Hepatocyte (in vitro differentiated cells): ENCODE data around the gene SKAP1.

Experiments
- EZH2 ChIP-seq: fragments of 200-600 bp; sonication (generic); IDR thresholded peaks from 2 replicates; pipeline ENCODE4 v1.6.1; 2016; ENCODE audit warnings: antibody characterized with exemption, mild to moderate bottlenecking, borderline replicate concordance
- EZH2phosphoT487 ChIP-seq: fragments of 200-600 bp; sonication (generic); IDR thresholded peaks from one replicate; pipeline ENCODE4 v1.6.1; 2018; ENCODE audit warnings: antibody characterized with exemption, mild to moderate bottlenecking, low read depth, moderate library complexity; ENCODE audit not compliant: unreplicated experiment, severe bottlenecking
- TF ChIP-seq, protein P1 (sequence below): fragments of 200-600 bp; sonication (generic); IDR thresholded peaks from 2 replicates; pipeline ENCODE4 v1.5.1; 2016; ENCODE audit warnings: antibody characterized with exemption, mild to moderate bottlenecking; ENCODE audit not compliant: poor library complexity

- TF ChIP-seq, protein P1, sequence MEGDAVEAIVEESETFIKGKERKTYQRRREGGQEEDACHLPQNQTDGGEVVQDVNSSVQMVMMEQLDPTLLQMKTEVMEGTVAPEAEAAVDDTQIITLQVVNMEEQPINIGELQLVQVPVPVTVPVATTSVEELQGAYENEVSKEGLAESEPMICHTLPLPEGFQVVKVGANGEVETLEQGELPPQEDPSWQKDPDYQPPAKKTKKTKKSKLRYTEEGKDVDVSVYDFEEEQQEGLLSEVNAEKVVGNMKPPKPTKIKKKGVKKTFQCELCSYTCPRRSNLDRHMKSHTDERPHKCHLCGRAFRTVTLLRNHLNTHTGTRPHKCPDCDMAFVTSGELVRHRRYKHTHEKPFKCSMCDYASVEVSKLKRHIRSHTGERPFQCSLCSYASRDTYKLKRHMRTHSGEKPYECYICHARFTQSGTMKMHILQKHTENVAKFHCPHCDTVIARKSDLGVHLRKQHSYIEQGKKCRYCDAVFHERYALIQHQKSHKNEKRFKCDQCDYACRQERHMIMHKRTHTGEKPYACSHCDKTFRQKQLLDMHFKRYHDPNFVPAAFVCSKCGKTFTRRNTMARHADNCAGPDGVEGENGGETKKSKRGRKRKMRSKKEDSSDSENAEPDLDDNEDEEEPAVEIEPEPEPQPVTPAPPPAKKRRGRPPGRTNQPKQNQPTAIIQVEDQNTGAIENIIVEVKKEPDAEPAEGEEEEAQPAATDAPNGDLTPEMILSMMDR, result no peak
- TF ChIP-seq EZH2phosphoT487 (no peak), EZH2 (no peak)
Measured at GRCh38 chr17:48107137-48108055, 322.6 kb downstream of the SKAP1 start, which contains the start of gene SNX11.
